Aorta (tissue), 5 donors: ENCODE measurements around the gene AFDN. TPM values are rescaled to one million over a fixed set of nuclear protein-coding genes. Genes with fewer than 3 reads are reported as not detected.

Experiments used
- ATAC-seq: fragments of 200-7000 bp; cut with Tn5 transposase; one replicate; pipeline ENCODE4 v1.9.1; 2022; ENCODE audit warnings: moderate library complexity; ENCODE audit not compliant: low FRiP score
- DNase-seq, 2 donors: peaks; one replicate each; pipeline ENCODE4 v3.0.0-alpha.2; 2020
- H3K27ac ChIP-seq, 2 donors: one replicate each; pipeline ENCODE4 v1.5.1; 2013; ENCODE audit warnings: low read length in 2 of 2, mild to moderate bottlenecking in 2 of 2, moderate library complexity in 2 of 2, control low read depth in 1 of 2, inconsistent platforms in 1 of 2, low read depth in 1 of 2
- H3K27me3 ChIP-seq, 2 donors: one replicate each; pipeline ENCODE4 v1.6.1; 2013; ENCODE audit warnings: control low read depth in 1 of 2, low read length in 1 of 2, mild to moderate bottlenecking in 1 of 2, moderate library complexity in 1 of 2; ENCODE audit not compliant: insufficient read depth in 2 of 2, control insufficient read depth in 1 of 2
- H3K36me3 ChIP-seq, 2 donors: one replicate each; pipeline ENCODE4 v1.6.1; 2013; ENCODE audit warnings: control low read depth in 1 of 2, low read length in 1 of 2, mild to moderate bottlenecking in 1 of 2; ENCODE audit not compliant: insufficient read depth in 2 of 2, control insufficient read depth in 1 of 2
- H3K4me1 ChIP-seq, 2 donors: one replicate each; pipeline ENCODE4 v1.6.1; 2013; ENCODE audit warnings: low read length in 2 of 2, control low read depth in 1 of 2, mild to moderate bottlenecking in 1 of 2, moderate library complexity in 1 of 2; ENCODE audit not compliant: insufficient read depth in 2 of 2, control insufficient read depth in 1 of 2
- H3K4me3 ChIP-seq, 2 donors: one replicate each; pipeline ENCODE4 v1.5.1; 2013; ENCODE audit warnings: low read length in 2 of 2, control low read depth in 1 of 2, mild to moderate bottlenecking in 1 of 2
- H3K9me3 ChIP-seq: one replicate; pipeline ENCODE4 v1.6.1; 2013; ENCODE audit warnings: mild to moderate bottlenecking, low read length; ENCODE audit not compliant: control insufficient read depth
- WGBS, 2 donors: extraction: QIAGEN DNeasy Blood & Tissue Kit; methylation state at CpG; one replicate each; pipeline ENCODE4 v1.1.7; 2013; 5-methylcytosine and 5-hydroxymethylcytosine counted together
- intact Hi-C, 2 donors: fragments of 100-400 bp; cut with DNase I; formaldehyde crosslinking; loops; one replicate each; pipeline versions ENCODE4 v1.14.2 to v1.15.0; 2022
- polyA plus RNA-seq, 2 donors: library from polyadenylated mRNA; stranded (reverse); fragments of 200-250 nt; gene quantifications; one replicate each; pipeline ENCODE4 v1.2.3, GENCODE V29; 2013
- total RNA-seq, 2 donors: library from RNA; stranded (reverse); fragmentation: NEBNext Ultra II Directional; extraction: Animal tissue kit (Norgen Biotek cat#: 25700); gene quantifications; one replicate each; pipeline ENCODE4 v1.2.1, GENCODE V29; 2021
- donor health status: healthy with polysubstance abuse.
- donor health status: Bipolar disorder and iron deficiency.
- donor health status: DM: no; HTN: no; CAD: no.
- donor health status: DM: no; HTN: no; CAD: no.
- donor health status: DM: yes; HTN: yes; CAD: no.

AFDN gene
- total and polyA plus RNA-seq, 4 donors = 15.5 to 99.2 (median 47.5) TPM

- H3K36me3 ChIP-seq = no peaks in the 10 kb centered on the region
- H3K27me3 ChIP-seq = peaks cover 0 to 2% of the 10 kb centered on the region in 2 donors
- H3K9me3 ChIP-seq = peaks cover 2% of the 10 kb centered on the region
- no peaks in the 10 kb centered on the region for H3K4me1 ChIP-seq
- intact Hi-C loops = no loop called here
- DNase-seq (no peak), ATAC-seq (no peak)
- WGBS, 2 donors = 74 to 77% methylated on average over 11 of the region's 11 CpGs
- H3K4me3 ChIP-seq = no peak overlapping the region
- H3K27ac ChIP-seq = no peak overlapping the region
Measured at GRCh38 chr6:168017629-168018028, 190.9 kb downstream of the AFDN start.

DNA sequence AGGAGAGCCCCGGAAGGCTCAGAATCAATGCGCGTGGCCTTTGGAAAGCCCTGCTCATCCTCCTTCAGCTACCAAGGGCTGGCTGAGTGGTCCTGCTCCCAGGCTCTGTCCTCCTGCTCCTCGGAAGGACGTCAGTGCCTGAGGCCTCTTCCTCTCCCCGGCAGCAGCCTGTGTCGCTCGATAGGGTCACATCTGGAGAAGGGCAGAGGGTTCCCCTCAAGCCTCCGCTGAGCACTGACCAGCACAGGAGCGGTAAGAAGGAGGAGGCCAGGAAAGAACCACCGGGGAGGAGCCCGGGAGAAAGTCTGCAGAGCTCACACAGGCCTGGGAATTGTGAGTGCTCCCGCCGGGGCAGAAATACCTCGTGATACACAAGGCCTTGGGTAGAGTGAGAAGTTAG is 192.0 kb downstream of the AFDN start:
- intact Hi-C loops = no loop called here
- H3K36me3 ChIP-seq = no peaks in the 10 kb centered on the region
- ATAC-seq = no peak
- peaks cover 2% of the 10 kb centered on the region for H3K9me3 ChIP-seq
- DNase-seq = no peak
- WGBS, 2 donors = 84 to 87% methylated on average over 15 of the region's 15 CpGs
- no peaks in the 10 kb centered on the region for H3K4me1 ChIP-seq
- H3K27ac ChIP-seq = no peak overlapping the region
- H3K4me3 ChIP-seq = no peak overlapping the region
- peaks cover 0 to 2% of the 10 kb centered on the region in 2 donors for H3K27me3 ChIP-seq

GRCh38 chr6:168020242-168020641 is 193.5 kb downstream of the AFDN start:
- no peak overlapping the region for H3K27ac ChIP-seq
- H3K27me3 ChIP-seq = peaks cover 0 to 2% of the 10 kb centered on the region in 2 donors
- WGBS, 2 donors = 85 to 86% methylated on average over 8 of the region's 8 CpGs
- no peak overlapping the region for H3K4me3 ChIP-seq
- no peak for ATAC-seq
- H3K36me3 ChIP-seq = no peaks in the 10 kb centered on the region
- intact Hi-C loops = no loop called here
- peaks cover 2% of the 10 kb centered on the region for H3K9me3 ChIP-seq
- H3K4me1 ChIP-seq = no peaks in the 10 kb centered on the region
- no peak for DNase-seq

GRCh38 chr6:168021581-168021980 is 194.9 kb downstream of the AFDN start:
- intact Hi-C loops = no loop called here
- H3K36me3 ChIP-seq = no peaks in the 10 kb centered on the region
- no peak overlapping the region for H3K4me3 ChIP-seq
- 55 to 60% methylated on average over 5 of the region's 5 CpGs for WGBS, 2 donors
- H3K27ac ChIP-seq = no peak overlapping the region
- H3K9me3 ChIP-seq = peaks cover 2% of the 10 kb centered on the region
- peaks cover 0 to 2% of the 10 kb centered on the region in 2 donors for H3K27me3 ChIP-seq
- DNase-seq = no peak
- no peak for ATAC-seq
- H3K4me1 ChIP-seq = no peaks in the 10 kb centered on the region

Other genes with a start within 250 kb of the AFDN start
- under 1 TPM in 1 of 2 donors, not detected in 1; 0.72 TPM for gene KIF25, start 170.8 kb downstream of the AFDN start, total RNA-seq
- under 1 TPM in 1 of 2 donors, not detected in 1; 0.79 TPM for gene KIF25, start 170.8 kb downstream of the AFDN start, polyA plus RNA-seq